Parathyroid adenoma (tissue), 2 donors: ENCODE results near the gene SCNN1G.

Experiments
- H2AFZ ChIP-seq: fragments of 300-600 bp; sonication (generic); one replicate; pipeline ENCODE4 v1.7.0; 2017; ENCODE audit warnings: antibody characterized with exemption, mild to moderate bottlenecking
- H3K27ac ChIP-seq: fragments of 300-600 bp; sonication (generic); one replicate; pipeline ENCODE4 v1.7.0; 2017
- H3K27me3 ChIP-seq: fragments of 300-600 bp; sonication (generic); one replicate; pipeline ENCODE4 v1.7.0; 2017; ENCODE audit warnings: low read length; ENCODE audit not compliant: control insufficient read depth, insufficient read depth
- H3K36me3 ChIP-seq: fragments of 300-600 bp; sonication (generic); one replicate; pipeline ENCODE4 v1.7.0; 2017; ENCODE audit warnings: low read length; ENCODE audit not compliant: control insufficient read depth, insufficient read depth
- H3K4me1 ChIP-seq: fragments of 300-600 bp; sonication (generic); one replicate; pipeline ENCODE4 v1.7.0; 2017; ENCODE audit warnings: control low read depth
- H3K4me2 ChIP-seq: fragments of 300-600 bp; sonication (generic); one replicate; pipeline ENCODE4 v1.7.0; 2017; ENCODE audit warnings: low read length
- H3K4me3 ChIP-seq: fragments of 300-600 bp; sonication (generic); one replicate; pipeline ENCODE4 v1.7.0; 2017; ENCODE audit warnings: low read depth, low read length
- H3K79me2 ChIP-seq: fragments of 300-600 bp; sonication (generic); one replicate; pipeline ENCODE4 v1.7.0; 2017; ENCODE audit warnings: control low read depth
- H3K9ac ChIP-seq: fragments of 300-600 bp; sonication (generic); one replicate; pipeline ENCODE4 v1.7.0; 2017; ENCODE audit warnings: mild to moderate bottlenecking
- H3K9me3 ChIP-seq: fragments of 300-600 bp; sonication (generic); one replicate; pipeline ENCODE4 v1.7.0; 2017; ENCODE audit warnings: low read length; ENCODE audit not compliant: control insufficient read depth
- TF ChIP-seq, protein P1 (sequence below): fragments of 300-600 bp; sonication (generic); IDR thresholded peaks from one replicate; pipeline ENCODE4 v1.7.0; 2017; ENCODE audit warnings: antibody characterized with exemption, mild to moderate bottlenecking
- donor health status: primary hyperparathyroidism.

Gene SCNN1G

DNA sequence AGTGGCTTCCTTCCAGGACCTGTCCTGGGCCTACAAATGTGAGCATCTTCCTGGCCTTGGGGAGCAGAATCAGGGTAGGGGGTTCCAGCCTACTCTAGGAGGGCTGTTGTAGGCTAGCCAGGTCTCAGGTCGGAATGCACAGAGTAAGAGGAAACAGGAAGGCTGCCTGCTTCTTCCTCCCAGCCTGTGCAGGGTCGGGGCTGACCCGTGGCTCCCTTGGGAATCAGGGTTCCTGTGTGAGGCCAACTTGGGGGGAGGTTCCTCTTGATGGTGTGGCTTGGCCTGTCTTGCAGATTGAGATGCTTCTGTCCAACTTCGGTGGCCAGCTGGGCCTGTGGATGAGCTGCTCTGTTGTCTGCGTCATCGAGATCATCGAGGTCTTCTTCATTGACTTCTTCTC, 32.3 kb downstream of the SCNN1G start:
- Histone ChIP-seq H3K9me3 (no peaks in the 10 kb centered on the region), H3K79me2 (no peaks in the 10 kb centered on the region), H3K4me2 (no peak overlapping the region), H3K27ac (no peak overlapping the region), H3K36me3 (no peaks in the 10 kb centered on the region), H3K4me3 (no peak overlapping the region), H2AFZ (no peak overlapping the region), H3K9ac (no peak overlapping the region), H3K4me1 (no peaks in the 10 kb centered on the region), H3K27me3 (no peaks in the 10 kb centered on the region)
- TF ChIP-seq, protein P1, sequence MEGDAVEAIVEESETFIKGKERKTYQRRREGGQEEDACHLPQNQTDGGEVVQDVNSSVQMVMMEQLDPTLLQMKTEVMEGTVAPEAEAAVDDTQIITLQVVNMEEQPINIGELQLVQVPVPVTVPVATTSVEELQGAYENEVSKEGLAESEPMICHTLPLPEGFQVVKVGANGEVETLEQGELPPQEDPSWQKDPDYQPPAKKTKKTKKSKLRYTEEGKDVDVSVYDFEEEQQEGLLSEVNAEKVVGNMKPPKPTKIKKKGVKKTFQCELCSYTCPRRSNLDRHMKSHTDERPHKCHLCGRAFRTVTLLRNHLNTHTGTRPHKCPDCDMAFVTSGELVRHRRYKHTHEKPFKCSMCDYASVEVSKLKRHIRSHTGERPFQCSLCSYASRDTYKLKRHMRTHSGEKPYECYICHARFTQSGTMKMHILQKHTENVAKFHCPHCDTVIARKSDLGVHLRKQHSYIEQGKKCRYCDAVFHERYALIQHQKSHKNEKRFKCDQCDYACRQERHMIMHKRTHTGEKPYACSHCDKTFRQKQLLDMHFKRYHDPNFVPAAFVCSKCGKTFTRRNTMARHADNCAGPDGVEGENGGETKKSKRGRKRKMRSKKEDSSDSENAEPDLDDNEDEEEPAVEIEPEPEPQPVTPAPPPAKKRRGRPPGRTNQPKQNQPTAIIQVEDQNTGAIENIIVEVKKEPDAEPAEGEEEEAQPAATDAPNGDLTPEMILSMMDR = no peak

DNA sequence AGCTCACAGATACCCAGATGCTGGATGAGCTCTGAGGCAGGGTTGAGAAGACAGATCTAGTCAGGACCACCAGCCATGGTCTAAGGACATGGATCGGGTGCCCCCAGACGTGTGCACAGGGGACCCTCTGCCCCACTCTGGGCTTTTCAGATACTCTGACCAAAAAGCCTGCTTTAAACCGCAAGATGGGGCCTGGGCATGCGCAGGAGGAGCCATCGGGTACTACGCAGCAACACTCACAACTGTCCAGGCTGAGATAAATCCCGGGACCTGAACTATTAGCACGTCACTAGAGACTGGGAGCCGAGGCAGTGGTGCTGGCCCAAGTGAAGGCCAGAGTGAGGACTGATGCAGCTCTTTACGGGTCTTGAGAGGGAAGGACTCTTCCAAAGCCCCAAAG, 32.9 kb downstream of the SCNN1G start:
- no peaks in the 10 kb centered on the region for H3K27me3 ChIP-seq
- TF ChIP-seq, protein P1 = no peak
- no peak overlapping the region for H3K4me2 ChIP-seq
- H3K4me3 ChIP-seq = no peak overlapping the region
- no peak overlapping the region for H3K9ac ChIP-seq
- H3K36me3 ChIP-seq = no peaks in the 10 kb centered on the region
- H2AFZ ChIP-seq = no peak overlapping the region
- H3K27ac ChIP-seq = no peak overlapping the region
- H3K79me2 ChIP-seq = no peaks in the 10 kb centered on the region
- H3K9me3 ChIP-seq = no peaks in the 10 kb centered on the region
- no peaks in the 10 kb centered on the region for H3K4me1 ChIP-seq

DNA sequence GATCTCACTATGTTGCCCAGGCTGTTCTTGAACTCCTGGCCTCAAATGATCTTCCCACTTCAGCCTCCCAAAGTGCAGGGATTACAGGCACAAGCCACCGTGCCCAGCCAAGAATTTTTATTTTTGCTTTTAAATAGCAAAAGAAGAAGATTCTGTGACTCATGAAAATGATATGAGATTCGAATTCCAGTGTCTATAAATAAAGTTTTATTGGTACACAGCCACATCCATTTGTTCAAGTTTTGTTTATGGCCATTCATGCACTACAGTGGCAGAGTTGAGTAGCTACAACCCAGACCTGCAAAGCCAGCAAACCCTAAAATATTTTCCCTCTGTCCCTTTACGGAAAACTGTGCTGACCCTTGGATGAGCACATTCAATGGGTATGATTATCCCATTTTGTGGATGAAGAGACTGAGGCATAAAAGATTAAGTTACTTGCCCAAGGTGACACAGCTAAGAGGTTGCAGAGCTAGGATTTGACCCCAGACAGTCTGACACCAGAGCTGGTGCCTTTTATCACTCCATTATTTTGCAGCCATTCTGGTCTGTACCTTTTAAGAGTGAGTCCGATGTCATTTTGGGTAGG, 34.2 kb downstream of the SCNN1G start:
- no peaks in the 10 kb centered on the region for H3K4me1 ChIP-seq
- H3K9me3 ChIP-seq = no peaks in the 10 kb centered on the region
- H3K9ac ChIP-seq = no peak overlapping the region
- no peak overlapping the region for H3K27ac ChIP-seq
- TF ChIP-seq, protein P1 = no peak
- H3K36me3 ChIP-seq = no peaks in the 10 kb centered on the region
- no peaks in the 10 kb centered on the region for H3K79me2 ChIP-seq
- no peak overlapping the region for H3K4me3 ChIP-seq
- H2AFZ ChIP-seq = no peak overlapping the region
- H3K27me3 ChIP-seq = no peaks in the 10 kb centered on the region
- H3K4me2 ChIP-seq = no peak overlapping the region

DNA sequence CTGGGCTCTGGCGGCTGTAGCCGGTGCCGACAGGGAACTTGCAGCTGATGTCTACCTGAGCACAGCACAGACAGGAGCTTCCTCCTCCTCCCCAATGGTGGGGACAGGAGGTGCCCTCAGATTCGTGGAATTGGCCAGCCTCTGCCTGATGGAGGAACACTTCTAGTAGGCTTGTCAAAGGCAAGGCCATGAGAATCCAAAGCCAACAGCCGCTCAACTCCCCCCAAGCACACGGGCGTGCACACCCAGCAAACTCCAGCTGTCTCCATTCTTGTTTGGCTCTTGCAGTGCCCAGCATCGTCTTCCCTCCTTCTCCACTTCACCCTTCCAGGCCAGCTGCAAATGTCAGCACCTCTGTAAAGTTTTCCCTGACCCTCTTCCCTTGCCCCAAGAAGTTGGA, 35.1 kb downstream of the SCNN1G start:
- Histone ChIP-seq H3K27ac (no peak overlapping the region), H3K4me3 (no peak overlapping the region), H2AFZ (no peak overlapping the region), H3K36me3 (no peaks in the 10 kb centered on the region), H3K27me3 (no peaks in the 10 kb centered on the region), H3K4me2 (no peak overlapping the region), H3K9ac (no peak overlapping the region), H3K9me3 (no peaks in the 10 kb centered on the region), H3K79me2 (no peaks in the 10 kb centered on the region), H3K4me1 (no peaks in the 10 kb centered on the region)
- TF ChIP-seq, protein P1 = no peak

DNA sequence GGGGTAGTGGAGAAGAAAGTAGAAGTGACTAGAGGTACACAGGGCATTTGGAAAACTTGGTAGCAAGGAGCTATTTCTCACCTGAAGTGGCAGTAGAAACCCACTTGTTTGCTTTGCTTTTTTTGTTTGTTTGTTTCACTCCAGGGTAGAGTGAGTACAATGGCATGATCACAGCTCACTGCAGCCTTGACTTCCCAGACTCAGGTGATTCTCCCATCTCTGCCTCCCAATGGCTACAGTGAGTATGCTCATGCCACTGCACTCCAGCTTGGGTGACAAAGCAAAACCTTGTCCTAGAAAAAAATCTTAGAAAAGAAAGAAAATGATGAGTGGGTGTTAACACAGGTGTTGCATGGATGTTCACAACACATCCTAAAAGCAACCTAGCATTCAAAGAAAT, 40.4 kb downstream of the SCNN1G start:
- Histone ChIP-seq H3K9me3 (no peaks in the 10 kb centered on the region), H3K4me2 (no peak overlapping the region), H3K27me3 (no peaks in the 10 kb centered on the region), H2AFZ (no peak overlapping the region), H3K36me3 (no peaks in the 10 kb centered on the region), H3K4me3 (no peak overlapping the region), H3K27ac (no peak overlapping the region), H3K79me2 (no peaks in the 10 kb centered on the region), H3K9ac (no peak overlapping the region), H3K4me1 (no peaks in the 10 kb centered on the region)
- TF ChIP-seq, protein P1 = no peak
